Measurements from ENCODE around the gene TNS4.

TNS4 gene

GRCh38 chr17:40447148-40447644, 54.2 kb downstream of the TNS4 start:
- peaks cover 8% of the 10 kb centered on the region; the same call in 1 of the 2 replicates for H3K36me3 ChIP-seq (ENCODE audit: insufficient read depth, low read length)
- peaks cover 70% of the 10 kb centered on the region for H3K79me2 ChIP-seq (ENCODE audit: insufficient read depth, low read length)
- H3K27ac ChIP-seq (ENCODE audit: low read length): peak overlapping the region; percentile 74
- H3K27me3 ChIP-seq (ENCODE audit: insufficient read depth, low read length, poor library complexity): no peaks in the 10 kb centered on the region
- H2AFZ ChIP-seq (ENCODE audit: low read depth, low read length): no peak overlapping the region
- no peaks in the 10 kb centered on the region for H3K9me3 ChIP-seq (ENCODE audit: insufficient read depth, low read length, severe bottlenecking)
- DNase-seq: no peak
- H4K20me1 ChIP-seq (ENCODE audit: insufficient read depth, low read length): no peaks in the 10 kb centered on the region
- H3K4me2 ChIP-seq (ENCODE audit: insufficient read depth, low read length): peak overlapping the region; percentile 50
- TF ChIP-seq EZH2 (IDR thresholded peaks at IDR 0.05; ENCODE audit: borderline replicate concordance, low read depth, low read length, severe bottlenecking): no peak
- TF ChIP-seq, protein P1, sequence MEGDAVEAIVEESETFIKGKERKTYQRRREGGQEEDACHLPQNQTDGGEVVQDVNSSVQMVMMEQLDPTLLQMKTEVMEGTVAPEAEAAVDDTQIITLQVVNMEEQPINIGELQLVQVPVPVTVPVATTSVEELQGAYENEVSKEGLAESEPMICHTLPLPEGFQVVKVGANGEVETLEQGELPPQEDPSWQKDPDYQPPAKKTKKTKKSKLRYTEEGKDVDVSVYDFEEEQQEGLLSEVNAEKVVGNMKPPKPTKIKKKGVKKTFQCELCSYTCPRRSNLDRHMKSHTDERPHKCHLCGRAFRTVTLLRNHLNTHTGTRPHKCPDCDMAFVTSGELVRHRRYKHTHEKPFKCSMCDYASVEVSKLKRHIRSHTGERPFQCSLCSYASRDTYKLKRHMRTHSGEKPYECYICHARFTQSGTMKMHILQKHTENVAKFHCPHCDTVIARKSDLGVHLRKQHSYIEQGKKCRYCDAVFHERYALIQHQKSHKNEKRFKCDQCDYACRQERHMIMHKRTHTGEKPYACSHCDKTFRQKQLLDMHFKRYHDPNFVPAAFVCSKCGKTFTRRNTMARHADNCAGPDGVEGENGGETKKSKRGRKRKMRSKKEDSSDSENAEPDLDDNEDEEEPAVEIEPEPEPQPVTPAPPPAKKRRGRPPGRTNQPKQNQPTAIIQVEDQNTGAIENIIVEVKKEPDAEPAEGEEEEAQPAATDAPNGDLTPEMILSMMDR (IDR thresholded peaks at IDR 0.05; ENCODE audit: borderline replicate concordance, extremely low read depth, low read length, poor library complexity, severe bottlenecking): no peak
- H3K4me1 ChIP-seq (ENCODE audit: insufficient read depth, low read length): peaks cover 64% of the 10 kb centered on the region
- no peak for ATAC-seq (ENCODE audit: insufficient read depth, low read depth)
- peak overlapping the region; percentile 34 for H3K9ac ChIP-seq (ENCODE audit: low read depth, low read length)
- H3K4me3 ChIP-seq (ENCODE audit: low read depth in 1 of 2, low read length in 2 of 2): peak overlapping the region in 1 of 2 experiments; percentile 27; a peak in 2 of 4 replicates

GRCh38 chr17:40445751-40446468, 55.5 kb downstream of the TNS4 start:
- Histone ChIP-seq H2AFZ (ENCODE audit: low read depth, low read length) (no peak overlapping the region), H3K4me3 (ENCODE audit: low read depth in 1 of 2, low read length in 2 of 2) (peak overlapping the region in 1 of 2 experiments; percentile 83; a peak in 2 of 4 replicates), H3K27ac (ENCODE audit: low read length) (peak overlapping the region; percentile 75), H3K9me3 (ENCODE audit: insufficient read depth, low read length, severe bottlenecking) (no peaks in the 10 kb centered on the region), H3K4me2 (ENCODE audit: insufficient read depth, low read length) (peak overlapping the region; percentile 93), H3K27me3 (ENCODE audit: insufficient read depth, low read length, poor library complexity) (no peaks in the 10 kb centered on the region), H3K4me1 (ENCODE audit: insufficient read depth, low read length) (peaks cover 64% of the 10 kb centered on the region), H3K9ac (ENCODE audit: low read depth, low read length) (peak overlapping the region; percentile 75), H3K79me2 (ENCODE audit: insufficient read depth, low read length) (peaks cover 66% of the 10 kb centered on the region), H3K36me3 (ENCODE audit: insufficient read depth, low read length) (peaks cover 5% of the 10 kb centered on the region; the same call in 1 of the 2 replicates), H4K20me1 (ENCODE audit: insufficient read depth, low read length) (no peaks in the 10 kb centered on the region)
- DNase-seq (no peak), ATAC-seq (ENCODE audit: insufficient read depth, low read depth) (no peak)
- TF ChIP-seq, protein P1 (IDR thresholded peaks at IDR 0.05; ENCODE audit: borderline replicate concordance, extremely low read depth, low read length, poor library complexity, severe bottlenecking): no peak
- no peak for TF ChIP-seq EZH2 (IDR thresholded peaks at IDR 0.05; ENCODE audit: borderline replicate concordance, low read depth, low read length, severe bottlenecking)

DNA sequence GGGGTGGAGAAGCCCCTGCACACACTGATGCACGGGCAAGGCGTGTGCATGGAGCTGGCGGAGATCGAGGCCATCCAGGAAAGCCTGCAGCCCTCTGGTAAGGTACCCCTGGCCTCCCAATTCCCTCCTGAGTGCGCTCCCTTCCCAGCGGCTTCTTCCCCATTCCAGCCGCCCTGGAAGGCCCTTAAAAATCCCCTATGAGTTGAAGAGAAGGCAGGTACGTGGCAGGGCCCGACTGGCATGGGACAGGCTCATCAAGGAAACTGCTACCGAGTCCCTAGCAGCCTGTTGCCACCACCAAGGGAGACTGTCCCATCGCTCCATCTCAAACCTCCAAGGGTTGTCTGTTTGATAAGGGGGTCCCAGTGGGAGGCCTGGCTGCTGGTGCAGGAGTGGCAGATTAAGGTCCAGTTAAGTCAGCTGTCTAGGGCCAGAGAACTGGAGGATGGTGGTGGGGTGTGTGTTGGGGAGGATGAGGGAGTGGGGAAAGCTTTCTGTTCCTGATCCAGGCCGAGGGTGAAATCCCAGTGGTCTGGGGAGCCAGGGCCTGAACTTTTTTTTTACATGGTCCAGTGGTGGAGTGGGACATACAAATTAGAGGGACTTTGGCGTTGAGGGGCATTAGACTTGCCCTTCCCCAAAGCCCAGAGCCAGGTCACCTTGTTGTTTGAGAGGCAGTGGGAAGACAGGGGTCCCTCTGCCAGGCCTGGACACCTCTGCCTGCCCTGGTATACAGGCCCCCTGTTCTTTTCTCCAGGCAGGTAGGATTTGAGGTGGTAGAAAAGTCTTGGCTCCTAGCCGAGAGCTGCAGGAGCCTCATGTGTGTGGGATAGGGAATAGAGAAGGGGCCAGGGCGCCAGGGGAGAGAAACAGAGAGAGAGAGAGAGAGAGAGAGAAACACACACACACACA, 57.2 kb downstream of the TNS4 start:
- H3K4me2 ChIP-seq (ENCODE audit: insufficient read depth, low read length): peak overlapping the region; percentile 93
- H3K4me3 ChIP-seq (ENCODE audit: low read depth in 1 of 2, low read length in 2 of 2): peak overlapping the region; percentile 45 to 83
- H3K9me3 ChIP-seq (ENCODE audit: insufficient read depth, low read length, severe bottlenecking): no peaks in the 10 kb centered on the region
- peaks cover 5% of the 10 kb centered on the region; the same call in 1 of the 2 replicates for H3K36me3 ChIP-seq (ENCODE audit: insufficient read depth, low read length)
- DNase-seq (peak; percentile 48), ATAC-seq (ENCODE audit: insufficient read depth, low read depth) (peak; percentile 35)
- no peaks in the 10 kb centered on the region for H4K20me1 ChIP-seq (ENCODE audit: insufficient read depth, low read length)
- H3K9ac ChIP-seq (ENCODE audit: low read depth, low read length): peak overlapping the region; percentile 75
- peak overlapping the region; percentile 75 for H3K27ac ChIP-seq (ENCODE audit: low read length)
- peak overlapping the region; percentile 67 for H2AFZ ChIP-seq (ENCODE audit: low read depth, low read length)
- peaks cover 63% of the 10 kb centered on the region for H3K4me1 ChIP-seq (ENCODE audit: insufficient read depth, low read length)
- peaks cover 52% of the 10 kb centered on the region for H3K79me2 ChIP-seq (ENCODE audit: insufficient read depth, low read length)
- no peak for TF ChIP-seq EZH2 (IDR thresholded peaks at IDR 0.05; ENCODE audit: borderline replicate concordance, low read depth, low read length, severe bottlenecking)
- TF ChIP-seq, protein P1 (IDR thresholded peaks at IDR 0.05; ENCODE audit: borderline replicate concordance, extremely low read depth, low read length, poor library complexity, severe bottlenecking): no peak
- H3K27me3 ChIP-seq (ENCODE audit: insufficient read depth, low read length, poor library complexity): no peaks in the 10 kb centered on the region

Data from DND-41 (cell line).